Stromal cell of bone marrow (primary cell): ENCODE measurements around the gene TBC1D8.
A peak's percentile ranks its signal among the peaks of the same experiment; 100 is the strongest.

Experiments used
- DNase-seq: peaks from one replicate; pipeline ENCODE4 v3.0.0-alpha.2; 2012; ENCODE audit warnings: low read depth

TBC1D8 gene

GRCh38 chr2:101162561-101163330 is 11.6 kb upstream of the TBC1D8 start:
- DNase-seq = no peak

DNA sequence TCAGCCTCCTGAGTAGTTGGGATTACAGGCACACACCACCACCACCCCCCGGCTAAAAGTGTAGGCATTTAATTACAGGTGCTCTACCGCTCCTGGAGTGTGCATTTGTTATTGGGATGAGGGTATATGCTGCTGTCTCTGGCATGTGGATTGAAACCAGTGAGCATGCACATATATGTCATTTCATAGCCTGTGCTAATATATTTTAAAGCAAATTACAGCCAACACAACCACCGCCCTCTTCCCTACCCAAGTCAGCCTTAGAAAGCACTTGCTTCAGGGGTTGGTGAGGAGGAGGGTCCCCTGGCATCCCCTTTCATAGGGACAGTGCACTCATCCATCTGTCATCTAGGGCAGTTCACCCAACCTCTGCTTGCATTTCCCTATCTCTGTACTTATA is 10.5 kb upstream of the TBC1D8 start:
- no peak for DNase-seq

- peak; percentile 44 for DNase-seq
These were observed 9.3 kb upstream of the TBC1D8 start for GRCh38 chr2:101160454-101160853.

DNA sequence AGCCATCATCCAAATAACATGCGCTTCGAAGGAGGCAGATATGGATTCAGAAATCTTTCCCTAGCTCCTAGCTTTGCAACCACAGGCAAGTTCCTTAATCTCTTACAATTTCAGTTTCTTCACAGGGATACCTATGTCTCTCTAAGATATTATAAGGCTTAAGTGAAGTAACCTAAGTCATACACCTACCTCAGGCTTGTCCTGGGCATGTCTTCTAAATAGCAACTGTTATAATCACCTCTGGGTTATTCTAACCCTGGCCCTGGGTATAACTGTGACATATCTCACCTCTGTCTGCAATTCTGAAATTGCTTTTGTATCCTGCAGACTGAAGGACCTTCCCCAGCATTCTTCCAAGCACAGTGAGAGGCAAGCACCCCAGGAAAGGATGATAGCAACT is 8.3 kb upstream of the TBC1D8 start:
- DNase-seq = no peak

DNA sequence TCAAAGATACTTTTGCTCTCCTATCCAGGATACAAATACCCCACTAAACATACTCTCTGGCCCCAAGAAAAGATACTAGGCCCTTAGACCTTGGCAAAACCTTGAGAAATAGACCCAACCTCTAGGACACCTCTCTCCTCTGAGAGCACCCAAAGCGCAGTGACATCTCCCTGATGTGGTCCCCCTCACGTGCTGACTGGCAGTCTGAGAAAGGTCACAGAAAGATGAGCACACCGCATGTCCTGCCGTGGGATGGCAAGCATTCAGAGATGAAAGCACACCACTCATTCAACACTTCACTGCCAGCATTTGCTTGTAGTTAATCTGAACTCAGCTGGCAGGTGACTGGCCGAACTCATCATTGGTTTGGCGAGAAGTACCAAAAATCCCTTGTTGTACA is 6.1 kb upstream of the TBC1D8 start:
- no peak for DNase-seq

- DNase-seq = no peak
These were observed 2.6 kb upstream of the TBC1D8 start for GRCh38 chr2:101153787-101154186.

- no peak for DNase-seq
These were observed 2.0 kb upstream of the TBC1D8 start for GRCh38 chr2:101153077-101153707.

- DNase-seq = peak; percentile 45
These were observed 1.3 kb upstream of the TBC1D8 start for GRCh38 chr2:101152272-101153076.

- no peak for DNase-seq
These were observed 683 bp upstream of the TBC1D8 start for GRCh38 chr2:101151859-101152271.

- DNase-seq = no peak
These were observed 656 bp downstream of the TBC1D8 start for GRCh38 chr2:101150306-101151145.

GRCh38 chr2:101149241-101150192 is 1.7 kb downstream of the TBC1D8 start:
- no peak for DNase-seq

DNA sequence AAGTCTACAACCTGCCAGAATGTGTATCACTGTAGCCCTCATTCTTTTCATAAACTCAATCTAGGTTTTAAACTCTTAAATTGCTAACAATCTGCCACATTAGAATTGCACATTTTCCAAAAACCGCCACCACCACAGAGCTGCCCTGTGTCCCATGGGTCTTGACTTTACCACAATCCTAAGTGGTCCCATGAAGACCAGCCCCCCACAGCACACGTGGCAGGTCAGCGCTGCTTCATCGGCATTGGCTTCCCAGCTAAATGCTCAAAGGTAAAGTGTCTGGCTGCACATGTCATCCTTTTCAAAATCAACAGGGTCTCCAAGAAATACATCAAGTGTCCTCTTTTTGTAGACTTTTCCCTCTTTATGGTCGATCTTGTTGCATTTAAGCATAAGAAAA is 2.4 kb downstream of the TBC1D8 start:
- no peak for DNase-seq

- DNase-seq = no peak
These were observed 3.2 kb downstream of the TBC1D8 start for GRCh38 chr2:101147971-101148370.

GRCh38 chr2:101147062-101147461 is 4.1 kb downstream of the TBC1D8 start:
- DNase-seq = no peak

GRCh38 chr2:101146535-101146934 is 4.6 kb downstream of the TBC1D8 start:
- DNase-seq = no peak

GRCh38 chr2:101145406-101145805 is 5.8 kb downstream of the TBC1D8 start:
- DNase-seq = no peak

- no peak for DNase-seq
These were observed 9.0 kb downstream of the TBC1D8 start for GRCh38 chr2:101142163-101142562.

GRCh38 chr2:101140978-101141655 is 10.1 kb downstream of the TBC1D8 start:
- peak; percentile 52 for DNase-seq

- no peak for DNase-seq
These were observed 10.9 kb downstream of the TBC1D8 start for GRCh38 chr2:101140237-101140636.

- DNase-seq = no peak
These were observed 11.7 kb downstream of the TBC1D8 start for GRCh38 chr2:101139495-101139894.
